ENCODE measurements around the gene CYP46A1. TPM values are rescaled to one million over a fixed set of nuclear protein-coding genes. Genes with fewer than 3 reads are reported as not detected.
A peak's percentile ranks its signal among the peaks of the same experiment; 100 is the strongest.

CYP46A1 gene
- polyA plus RNA-seq, 1 donor, result 1.5 TPM

GRCh38 chr14:99753225-99754140 is 69.4 kb downstream of the CYP46A1 start:
- Histone ChIP-seq H3K4me1 (ENCODE audit: control insufficient read depth, insufficient read depth, low read length) (peaks cover 22% of the 10 kb centered on the region), H3K9me3 (ENCODE audit: control insufficient read depth, low read depth, low read length) (no peaks in the 10 kb centered on the region), H3K36me3 (ENCODE audit: control insufficient read depth, insufficient read depth, low read length) (no peaks in the 10 kb centered on the region), H3K27ac (ENCODE audit: low read length) (no peak overlapping the region), H3K27me3 (ENCODE audit: control insufficient read depth, insufficient read depth, low read length) (no peaks in the 10 kb centered on the region), H3K4me3 (ENCODE audit: low read length) (no peak overlapping the region)
- DNase-seq, result no peak
- WGBS (ENCODE audit: insufficient coverage, low lambda C conversion rate), result no CpG with 5 or more reads among the region's 16 CpGs

- Histone ChIP-seq H3K4me3 (ENCODE audit: low read length) (no peak overlapping the region), H3K27ac (ENCODE audit: low read length) (no peak overlapping the region), H3K27me3 (ENCODE audit: control insufficient read depth, insufficient read depth, low read length) (no peaks in the 10 kb centered on the region), H3K9me3 (ENCODE audit: control insufficient read depth, low read depth, low read length) (no peaks in the 10 kb centered on the region), H3K4me1 (ENCODE audit: control insufficient read depth, insufficient read depth, low read length) (peaks cover 22% of the 10 kb centered on the region), H3K36me3 (ENCODE audit: control insufficient read depth, insufficient read depth, low read length) (no peaks in the 10 kb centered on the region)
- no CpG with 5 or more reads among the region's 24 CpGs for WGBS (ENCODE audit: insufficient coverage, low lambda C conversion rate)
- no peak for DNase-seq
Measured at GRCh38 chr14:99754141-99755067, 70.3 kb downstream of the CYP46A1 start.

GRCh38 chr14:99755068-99755405 is 70.9 kb downstream of the CYP46A1 start:
- no CpG with 5 or more reads among the region's 8 CpGs for WGBS (ENCODE audit: insufficient coverage, low lambda C conversion rate)
- peaks cover 22% of the 10 kb centered on the region for H3K4me1 ChIP-seq (ENCODE audit: control insufficient read depth, insufficient read depth, low read length)
- no peak overlapping the region for H3K4me3 ChIP-seq (ENCODE audit: low read length)
- no peaks in the 10 kb centered on the region for H3K9me3 ChIP-seq (ENCODE audit: control insufficient read depth, low read depth, low read length)
- H3K27me3 ChIP-seq (ENCODE audit: control insufficient read depth, insufficient read depth, low read length), result no peaks in the 10 kb centered on the region
- H3K36me3 ChIP-seq (ENCODE audit: control insufficient read depth, insufficient read depth, low read length), result no peaks in the 10 kb centered on the region
- DNase-seq, result no peak
- no peak overlapping the region for H3K27ac ChIP-seq (ENCODE audit: low read length)

- no CpG with 5 or more reads among the region's 21 CpGs for WGBS (ENCODE audit: insufficient coverage, low lambda C conversion rate)
- no peaks in the 10 kb centered on the region for H3K27me3 ChIP-seq (ENCODE audit: control insufficient read depth, insufficient read depth, low read length)
- H3K4me3 ChIP-seq (ENCODE audit: low read length), result no peak overlapping the region
- peaks cover 22% of the 10 kb centered on the region for H3K4me1 ChIP-seq (ENCODE audit: control insufficient read depth, insufficient read depth, low read length)
- H3K27ac ChIP-seq (ENCODE audit: low read length), result no peak overlapping the region
- no peaks in the 10 kb centered on the region for H3K36me3 ChIP-seq (ENCODE audit: control insufficient read depth, insufficient read depth, low read length)
- no peak for DNase-seq
- no peaks in the 10 kb centered on the region for H3K9me3 ChIP-seq (ENCODE audit: control insufficient read depth, low read depth, low read length)
Measured at GRCh38 chr14:99755629-99756603, 71.8 kb downstream of the CYP46A1 start.

GRCh38 chr14:99756796-99757195 is 72.7 kb downstream of the CYP46A1 start:
- Histone ChIP-seq H3K27me3 (ENCODE audit: control insufficient read depth, insufficient read depth, low read length) (no peaks in the 10 kb centered on the region), H3K9me3 (ENCODE audit: control insufficient read depth, low read depth, low read length) (no peaks in the 10 kb centered on the region), H3K4me3 (ENCODE audit: low read length) (no peak overlapping the region), H3K27ac (ENCODE audit: low read length) (no peak overlapping the region), H3K36me3 (ENCODE audit: control insufficient read depth, insufficient read depth, low read length) (no peaks in the 10 kb centered on the region), H3K4me1 (ENCODE audit: control insufficient read depth, insufficient read depth, low read length) (peaks cover 22% of the 10 kb centered on the region)
- WGBS (ENCODE audit: insufficient coverage, low lambda C conversion rate), result no CpG with 5 or more reads among the region's 21 CpGs
- DNase-seq, result no peak

- no peak overlapping the region for H3K4me3 ChIP-seq (ENCODE audit: low read length)
- no peaks in the 10 kb centered on the region for H3K9me3 ChIP-seq (ENCODE audit: control insufficient read depth, low read depth, low read length)
- no peaks in the 10 kb centered on the region for H3K36me3 ChIP-seq (ENCODE audit: control insufficient read depth, insufficient read depth, low read length)
- H3K27me3 ChIP-seq (ENCODE audit: control insufficient read depth, insufficient read depth, low read length), result no peaks in the 10 kb centered on the region
- peaks cover 17% of the 10 kb centered on the region for H3K4me1 ChIP-seq (ENCODE audit: control insufficient read depth, insufficient read depth, low read length)
- no peak for DNase-seq
- no peak overlapping the region for H3K27ac ChIP-seq (ENCODE audit: low read length)
- no CpG with 5 or more reads among the region's 12 CpGs for WGBS (ENCODE audit: insufficient coverage, low lambda C conversion rate)
Measured at GRCh38 chr14:99757331-99758070, 73.4 kb downstream of the CYP46A1 start.

- Histone ChIP-seq H3K9me3 (ENCODE audit: control insufficient read depth, low read depth, low read length) (no peaks in the 10 kb centered on the region), H3K4me3 (ENCODE audit: low read length) (no peak overlapping the region), H3K4me1 (ENCODE audit: control insufficient read depth, insufficient read depth, low read length) (peaks cover 11% of the 10 kb centered on the region), H3K27me3 (ENCODE audit: control insufficient read depth, insufficient read depth, low read length) (no peaks in the 10 kb centered on the region), H3K36me3 (ENCODE audit: control insufficient read depth, insufficient read depth, low read length) (no peaks in the 10 kb centered on the region), H3K27ac (ENCODE audit: low read length) (no peak overlapping the region)
- peak in 1 of 2 donors; percentile 41 for DNase-seq
- WGBS (ENCODE audit: insufficient coverage, low lambda C conversion rate), result 100% methylated on average over 1 of the region's 11 CpGs
Measured at GRCh38 chr14:99758121-99758821, 74.2 kb downstream of the CYP46A1 start.

- H3K9me3 ChIP-seq (ENCODE audit: control insufficient read depth, low read depth, low read length), result no peaks in the 10 kb centered on the region
- no peak for DNase-seq
- H3K27me3 ChIP-seq (ENCODE audit: control insufficient read depth, insufficient read depth, low read length), result no peaks in the 10 kb centered on the region
- no peak overlapping the region for H3K27ac ChIP-seq (ENCODE audit: low read length)
- no peak overlapping the region for H3K4me3 ChIP-seq (ENCODE audit: low read length)
- no CpG with 5 or more reads among the region's 7 CpGs for WGBS (ENCODE audit: insufficient coverage, low lambda C conversion rate)
- no peaks in the 10 kb centered on the region for H3K36me3 ChIP-seq (ENCODE audit: control insufficient read depth, insufficient read depth, low read length)
- peaks cover 8% of the 10 kb centered on the region for H3K4me1 ChIP-seq (ENCODE audit: control insufficient read depth, insufficient read depth, low read length)
Measured at GRCh38 chr14:99758872-99759545, 74.9 kb downstream of the CYP46A1 start.

- H3K9me3 ChIP-seq (ENCODE audit: control insufficient read depth, low read depth, low read length), result no peaks in the 10 kb centered on the region
- no peaks in the 10 kb centered on the region for H3K36me3 ChIP-seq (ENCODE audit: control insufficient read depth, insufficient read depth, low read length)
- no CpG with 5 or more reads among the region's 9 CpGs for WGBS (ENCODE audit: insufficient coverage, low lambda C conversion rate)
- H3K27me3 ChIP-seq (ENCODE audit: control insufficient read depth, insufficient read depth, low read length), result no peaks in the 10 kb centered on the region
- no peak for DNase-seq
- H3K27ac ChIP-seq (ENCODE audit: low read length), result no peak overlapping the region
- H3K4me3 ChIP-seq (ENCODE audit: low read length), result no peak overlapping the region
- peaks cover 8% of the 10 kb centered on the region for H3K4me1 ChIP-seq (ENCODE audit: control insufficient read depth, insufficient read depth, low read length)
Measured at GRCh38 chr14:99759546-99759925, 75.4 kb downstream of the CYP46A1 start.
